GM12878 (cell line): ENCODE results near the gene FGGY. TPM values are rescaled to one million over a fixed set of nuclear protein-coding genes. Genes with fewer than 3 reads are reported as not detected.

Experiments used
- ATAC-seq: fragments of 200-7000 bp; cut with Tn5 transposase; 3 replicates; pipeline ENCODE4 v1.9.1; 2020; ENCODE audit warnings: mild to moderate bottlenecking, moderate library complexity
- BruUV-seq: library from RNA; stranded (reverse); fragments of 400-500 nt; replicated peaks from 2 replicates; lab custom pipeline; 2021; lab: Mats Ljungman, UMichigan
- CTCF ChIA-PET: fragments of 300-600 bp; sonication (Branson Sonifier 250); formaldehyde crosslinking; extraction: SDS; loops from one replicate; lab custom pipeline; 2021; ENCODE audit warnings: inconsistent platforms; lab: Yijun Ruan, JAX
- POLR2A ChIA-PET: fragments of 350-600 bp; formaldehyde crosslinking; extraction: SDS; loops from one replicate; lab custom pipeline; 2021; ENCODE audit warnings: inconsistent platforms; lab: Charles Lee
- RAD21 ChIA-PET: fragments of 300-600 bp; sonication (Branson Sonifier 250); formaldehyde crosslinking; loops from one replicate; lab custom pipeline; 2023; ENCODE audit warnings: antibody characterized with exemption; ENCODE audit not compliant: unreplicated experiment; lab: Charles Lee
- SMC1A ChIA-PET: fragments of 300-600 bp; sonication (Branson Sonifier 250); formaldehyde crosslinking; loops from one replicate; lab custom pipeline; 2023; ENCODE audit not compliant: unreplicated experiment, uncharacterized antibody; lab: Charles Lee
- DNase-seq: peaks from one replicate; pipeline ENCODE4 v3.0.0-alpha.2; 2011; ENCODE audit warnings: low read depth, low spot score
- FAIRE-seq: peaks from 3 replicates; lab custom pipeline; 2011; peaks lifted over from hg19 to GRCh38; lab: Jason Lieb, UNC
- H2AFZ ChIP-seq: 2 replicates; pipeline ENCODE4 v1.6.0; 2011; ENCODE audit warnings: low read depth, low read length, control low read depth; ENCODE audit not compliant: control insufficient read depth
- H3K27ac ChIP-seq: 2 replicates; pipeline ENCODE4 v1.5.1; 2011; ENCODE audit warnings: control low read depth; ENCODE audit not compliant: control insufficient read depth, insufficient read depth
- H3K27me3 ChIP-seq, 2 experiments: replicated peaks in 1 of 2; 2 replicates each; pipeline versions ENCODE4 v1.6.0 to v1.6.1; 2011; ENCODE audit warnings: low read length in 1 of 2; ENCODE audit not compliant: control insufficient read depth in 2 of 2, insufficient read depth in 2 of 2
- H3K36me3 ChIP-seq, 2 experiments: 2 replicates each; pipeline ENCODE4 v1.5.1; 2011; ENCODE audit warnings: low read length in 1 of 2; ENCODE audit not compliant: control insufficient read depth in 2 of 2, insufficient read depth in 2 of 2
- H3K4me1 ChIP-seq: 2 replicates; pipeline ENCODE4 v1.6.1; 2011; ENCODE audit warnings: mild to moderate bottlenecking, low read length, moderate library complexity, mixed read lengths; ENCODE audit not compliant: control insufficient read depth, insufficient read depth
- H3K4me2 ChIP-seq: 2 replicates; pipeline ENCODE4 v1.6.0; 2011; ENCODE audit warnings: control low read depth; ENCODE audit not compliant: control insufficient read depth, insufficient read depth
- H3K4me3 ChIP-seq: fragments of 200-600 bp; sonication (generic); 2 replicates; pipeline ENCODE4 v1.5.1; 2016
- H3K79me2 ChIP-seq: 2 replicates; pipeline ENCODE4 v1.6.0; 2011; ENCODE audit warnings: low read length; ENCODE audit not compliant: control insufficient read depth, insufficient read depth
- H3K9ac ChIP-seq: 2 replicates; pipeline ENCODE4 v1.8.0; 2011; ENCODE audit warnings: low read length, control low read depth, mixed read lengths; ENCODE audit not compliant: control insufficient read depth, insufficient read depth
- H3K9me3 ChIP-seq: replicated peaks from 3 replicates; pipeline ENCODE4 v1.5.1; 2011; ENCODE audit warnings: mild to moderate bottlenecking, low read length; ENCODE audit not compliant: control insufficient read depth, insufficient read depth
- H4K20me1 ChIP-seq: 2 replicates; pipeline ENCODE4 v1.6.0; 2011; ENCODE audit not compliant: control insufficient read depth, insufficient read depth
- CREB1 ChIP-seq: IDR thresholded peaks from 2 replicates; pipeline ENCODE4 v1.6.1; 2012; ENCODE audit warnings: low read depth, mild to moderate bottlenecking, inconsistent platforms
- DPF2 ChIP-seq: fragments of 450-650 bp; IDR thresholded peaks from 2 replicates; pipeline ENCODE4 v1.6.1; 2017; ENCODE audit warnings: mild to moderate bottlenecking
- EGR1 ChIP-seq, 2 experiments: IDR thresholded peaks; 1 replicate in 1 of 2; 2 replicates in 1 of 2; pipeline ENCODE4 v1.6.1; 2011 to 2012; ENCODE audit warnings: low read depth in 2 of 2, low read length in 2 of 2, borderline replicate concordance in 1 of 2, mild to moderate bottlenecking in 1 of 2, moderate library complexity in 1 of 2
- ELK1 ChIP-seq: IDR thresholded peaks from 2 replicates; pipeline ENCODE4 v1.6.1; 2012; ENCODE audit warnings: low read depth, low read length, improper control_type of control experiment
- ETV6 ChIP-seq, 2 experiments: fragments of 450-650 bp in 1 of 2; IDR thresholded peaks in 1 of 2; conservative IDR thresholded peaks in 1 of 2; 2 replicates each; pipeline ENCODE4 v1.6.1; 2014; ENCODE audit warnings: antibody characterized with exemption in 1 of 2, borderline replicate concordance in 1 of 2, low read depth in 1 of 2, mild to moderate bottlenecking in 1 of 2, moderate library complexity in 1 of 2
- HDAC6 ChIP-seq: fragments of 200-600 bp; sonication (generic); IDR thresholded peaks from one replicate; pipeline ENCODE4 v1.8.0; 2017; ENCODE audit warnings: antibody characterized with exemption; ENCODE audit not compliant: unreplicated experiment
- IRF4 ChIP-seq: IDR thresholded peaks from 2 replicates; pipeline ENCODE4 v1.6.1; 2011; ENCODE audit warnings: low read depth, low read length
- LARP7 ChIP-seq: fragments of 450-650 bp; IDR thresholded peaks from 2 replicates; pipeline ENCODE4 v1.6.1; 2017; ENCODE audit warnings: mild to moderate bottlenecking
- MEF2B ChIP-seq: fragments of 450-650 bp; IDR thresholded peaks from 2 replicates; pipeline ENCODE4 v1.6.1; 2018; ENCODE audit warnings: mild to moderate bottlenecking, moderate library complexity; ENCODE audit not compliant: partially characterized antibody, poor library complexity, severe bottlenecking
- MTA2 ChIP-seq: fragments of 450-650 bp; IDR thresholded peaks from 2 replicates; pipeline ENCODE4 v1.6.1; 2016; ENCODE audit warnings: low read depth, mild to moderate bottlenecking, moderate library complexity
- MXI1 ChIP-seq: fragments of 150-350 bp; IDR thresholded peaks from 2 replicates; pipeline ENCODE4 v1.6.1; 2011; ENCODE audit warnings: low read depth, mild to moderate bottlenecking, inconsistent platforms, low read length, improper control_type of control experiment
- NFYB ChIP-seq: IDR thresholded peaks from 2 replicates; pipeline ENCODE4 v1.6.1; 2011; ENCODE audit warnings: low read depth, mild to moderate bottlenecking, low read length, improper control_type of control experiment, moderate library complexity; ENCODE audit not compliant: insufficient read depth
- NRF1 ChIP-seq: conservative IDR thresholded peaks from 2 replicates; pipeline ENCODE4 v1.6.1; 2011; ENCODE audit warnings: mild to moderate bottlenecking, low read depth, low read length, improper control_type of control experiment
- RFX5 ChIP-seq: IDR thresholded peaks from 2 replicates; pipeline ENCODE4 v1.6.1; 2011; ENCODE audit warnings: low read depth, low read length, improper control_type of control experiment
- RUNX3 ChIP-seq: IDR thresholded peaks from 2 replicates; pipeline ENCODE4 v1.6.1; 2012; ENCODE audit warnings: low read length, inconsistent platforms
- TCF12 ChIP-seq: IDR thresholded peaks from 2 replicates; pipeline ENCODE4 v1.6.1; 2011; ENCODE audit warnings: low read depth, mild to moderate bottlenecking, low read length
- WGBS: methylation state at CpG from one replicate; pipeline ENCODE4 v1.1.6; 2016; ENCODE audit warnings: low lambda C conversion rate; ENCODE audit not compliant: insufficient replicate concordance, insufficient coverage; ENCODE audit errors: missing lambda C conversion rate; 5-methylcytosine and 5-hydroxymethylcytosine counted together
- in situ Hi-C: fragments of 300-500 bp; cut with MboI; formaldehyde crosslinking; loops from 9 replicates; pipeline ENCODE4 v1.14.3; 2018; ENCODE audit warnings: mixed read lengths
- intact Hi-C: fragments of 100-400 bp; cut with micrococcal nuclease; formaldehyde crosslinking; loops from one replicate; pipeline ENCODE4 v1.14.2; 2022; ENCODE audit not compliant: unreplicated experiment
- polyA plus RNA-seq, 11 experiments: library from polyadenylated mRNA; depleted of rRNA in 4 of 11; unstranded in 6 of 11; stranded (reverse) in 5 of 11; fragments of >200 nt; fragmentation: Nextera tagmentation in 4 of 11; fragmentation: Illumina TruSeq in 1 of 11; extraction: Ambion mirVana in 4 of 11; extraction: Trizol in 1 of 11; gene quantifications; 1 replicate in 1 of 11; 2 replicates in 10 of 11; pipeline versions ENCODE4 v1.2.1 to v1.2.3, GENCODE V29; 2011 to 2016; ENCODE audit warnings: inconsistent platforms in 2 of 11, missing spikeins in 2 of 11, low read depth in 1 of 11
- total RNA-seq, 4 experiments: library from RNA; depleted of rRNA in 3 of 4; stranded (reverse); fragments of >200 nt in 3 of 4; fragmentation: Illumina TruSeq in 1 of 4; extraction: Trizol in 1 of 4; gene quantifications; 2 replicates each; pipeline versions ENCODE4 v1.2.1 to v1.2.3, GENCODE V29; 2013 to 2021

Gene FGGY
- total and polyA plus RNA-seq, 10 of the 15 experiments (the other 5 are each of a cell fraction or from before 2014, with no cell fraction given) = 6.2 to 11.9 (median 7.5) TPM

GRCh38 chr1:59436637-59437036 lies 139.7 kb downstream of the FGGY start:
- in situ Hi-C loops = no loop called here
- POLR2A ChIA-PET = no interaction called here
- Histone ChIP-seq H3K4me2 (no peak overlapping the region), H3K4me3 (no peak overlapping the region), H3K9ac (no peak overlapping the region), H3K27me3 (no peaks in the 10 kb centered on the region), H3K9me3 (no peaks in the 10 kb centered on the region), H3K79me2 (no peaks in the 10 kb centered on the region), H3K27ac (no peak overlapping the region), H3K4me1 (peaks cover 16% of the 10 kb centered on the region), H4K20me1 (no peaks in the 10 kb centered on the region), H3K36me3 (no peaks in the 10 kb centered on the region), H2AFZ (no peak overlapping the region)
- no peak for FAIRE-seq
- 5% methylated on average over 1 of the region's 2 CpGs for WGBS
- no peak for ATAC-seq
- RAD21 ChIA-PET = no interaction called here
- SMC1A ChIA-PET = no interaction called here
- no TSS peak for BruUV-seq
- CTCF ChIA-PET = no interaction called here
- no peak for TF ChIP-seq RFX5
- TF ChIP-seq ETV6 (conservative IDR thresholded peaks at IDR 0.05 in 1 of 2, IDR thresholded peaks at IDR 0.05 in 1 of 2; ENCODE audit: borderline replicate concordance in 1 of 2, low read depth in 1 of 2) = no peak
- TF ChIP-seq TCF12 = no peak
- TF ChIP-seq MXI1 = no peak
- no peak for TF ChIP-seq NRF1
- TF ChIP-seq IRF4 = no peak
- TF ChIP-seq HDAC6 = no peak
- no peak for TF ChIP-seq ELK1
- TF ChIP-seq LARP7 = no peak
- TF ChIP-seq DPF2 = no peak
- no peak for TF ChIP-seq EGR1 (IDR thresholded peaks at IDR 0.05; ENCODE audit: borderline replicate concordance in 1 of 2, low read depth in 2 of 2, low read length in 2 of 2)
- TF ChIP-seq MEF2B = no peak
- no peak for TF ChIP-seq NFYB
- no peak for TF ChIP-seq RUNX3
- TF ChIP-seq CREB1 = no peak
- no peak for TF ChIP-seq MTA2
- intact Hi-C loops = loop anchor here (10.0 kb wide), 1 partner anchor 692 kb away; no protein-coding TSS in a partner anchor
- DNase-seq = no peak
